HepG2 (cell line): ENCODE results near the gene PHB1.

Experiments
- POGK ChIP-seq: sonication (generic); formaldehyde crosslinking; conservative IDR thresholded peaks from 2 replicates; pipeline ENCODE4 v1.8.0; 2022; ENCODE audit warnings: mild to moderate bottlenecking, moderate library complexity, missing genetic modification reagents
- ZZZ3 ChIP-seq: sonication (generic); formaldehyde crosslinking; IDR thresholded peaks from 2 replicates; pipeline ENCODE4 v1.4.0; 2020; ENCODE audit warnings: missing genetic modification reagents, mild to moderate bottlenecking, borderline replicate concordance

- TF ChIP-seq ZZZ3 (CRISPR knock-in tag) (no peak), POGK (CRISPR knock-in tag) (no peak)
Observed at GRCh38 chr17:49456183-49456965, 41.7 kb upstream of the PHB1 start.
